Kidney (tissue), 14 donors: Measurements from ENCODE around the gene PLA2G2A. TPM values are rescaled to one million over a fixed set of nuclear protein-coding genes. Genes with fewer than 3 reads are reported as not detected.

Experiments used
- DNase-seq, 5 donors: peaks; one replicate each; pipeline ENCODE4 v3.0.0-alpha.2; 2013 to 2020
- FAIRE-seq: peaks from 2 replicates; lab custom pipeline; 2012; peaks lifted over from hg19 to GRCh38; lab: Jason Lieb, UNC
- H3K27ac ChIP-seq, 2 donors: one replicate each; pipeline ENCODE4 v1.7.0; 2013; ENCODE audit warnings: low read depth in 2 of 2, low read length in 2 of 2, inconsistent platforms in 1 of 2
- H3K27me3 ChIP-seq: one replicate; pipeline ENCODE4 v1.7.1; 2013; ENCODE audit warnings: low read length, inconsistent platforms; ENCODE audit not compliant: control insufficient read depth, insufficient read depth
- H3K36me3 ChIP-seq, 3 donors: one replicate each; pipeline versions ENCODE4 v1.7.0 to v1.7.1; 2013; ENCODE audit warnings: low read length in 3 of 3, control low read depth in 1 of 3, inconsistent platforms in 1 of 3; ENCODE audit not compliant: insufficient read depth in 3 of 3, control insufficient read depth in 2 of 3
- H3K4me1 ChIP-seq, 3 donors: one replicate each; pipeline versions ENCODE4 v1.7.0 to v1.7.1; 2013; ENCODE audit warnings: low read length in 3 of 3, inconsistent platforms in 1 of 3, low read depth in 1 of 3; ENCODE audit not compliant: control insufficient read depth in 2 of 3, insufficient read depth in 2 of 3
- H3K4me3 ChIP-seq, 3 donors: one replicate each; pipeline versions ENCODE4 v1.7.0 to v1.8.1; 2013; ENCODE audit warnings: low read length in 3 of 3, control low read depth in 1 of 3, inconsistent platforms in 1 of 3
- H3K9ac ChIP-seq, 3 donors: one replicate each; pipeline versions ENCODE4 v1.7.0 to v1.7.1; 2013; ENCODE audit warnings: low read length in 3 of 3, control low read depth in 1 of 3, inconsistent platforms in 1 of 3
- H3K9me3 ChIP-seq, 3 donors: one replicate each; pipeline versions ENCODE4 v1.7.0 to v1.7.1; 2013; ENCODE audit warnings: low read length in 3 of 3, control low read depth in 1 of 3, inconsistent platforms in 1 of 3; ENCODE audit not compliant: control insufficient read depth in 2 of 3, insufficient read depth in 1 of 3
- intact Hi-C: fragments of 100-400 bp; cut with DNase I; formaldehyde crosslinking; loops from one replicate; pipeline ENCODE4 v1.11.1; 2022
- polyA plus RNA-seq: library from polyadenylated mRNA; stranded (reverse); fragments of 350-450 nt; fragmentation: Illumina TruSeq; extraction: RNeasy Lipid Tissue Mini Kit (QIAGEN cat#74804); gene quantifications from one replicate; pipeline ENCODE4 v1.2.3, GENCODE V29; 2014; ENCODE audit warnings: low read depth, low replicate concordance; ENCODE audit not compliant: insufficient read depth
- total RNA-seq: library from RNA; stranded (reverse); fragmentation: NEBNext Ultra II Directional; extraction: Animal tissue kit (Norgen Biotek cat#: 25700); gene quantifications from one replicate; pipeline ENCODE4 v1.2.1, GENCODE V29; 2021
- TF ChIP-seq, protein P1 (sequence below): IDR thresholded peaks from 3 replicates; pipeline ENCODE4 v1.5.1; 2012; ENCODE audit warnings: mild to moderate bottlenecking, moderate library complexity, borderline replicate concordance; ENCODE audit not compliant: insufficient read depth; ENCODE audit errors: extremely low read depth
- donor health status: control.
- donor health status: control.
- donor health status: control.
- donor health status: control.
- donor health status: control.
- donor health status: DM: yes; HTN: yes; CAD: no.
- donor health status: Normal renal cell carcinoma (clear cell type).

Gene PLA2G2A
- total and polyA plus RNA-seq, 2 donors from 2014 or later: 0.52 to 0.63 TPM

- no peak for FAIRE-seq
- H3K27ac ChIP-seq: no peak overlapping the region
Observed at GRCh38 chr1:19926296-19927129, 52.9 kb downstream of the PLA2G2A start.

More at GRCh38 chr1:19926296-19927129, 52.9 kb downstream of the PLA2G2A start:
- intact Hi-C loops: no loop called here
- TF ChIP-seq, protein P1, sequence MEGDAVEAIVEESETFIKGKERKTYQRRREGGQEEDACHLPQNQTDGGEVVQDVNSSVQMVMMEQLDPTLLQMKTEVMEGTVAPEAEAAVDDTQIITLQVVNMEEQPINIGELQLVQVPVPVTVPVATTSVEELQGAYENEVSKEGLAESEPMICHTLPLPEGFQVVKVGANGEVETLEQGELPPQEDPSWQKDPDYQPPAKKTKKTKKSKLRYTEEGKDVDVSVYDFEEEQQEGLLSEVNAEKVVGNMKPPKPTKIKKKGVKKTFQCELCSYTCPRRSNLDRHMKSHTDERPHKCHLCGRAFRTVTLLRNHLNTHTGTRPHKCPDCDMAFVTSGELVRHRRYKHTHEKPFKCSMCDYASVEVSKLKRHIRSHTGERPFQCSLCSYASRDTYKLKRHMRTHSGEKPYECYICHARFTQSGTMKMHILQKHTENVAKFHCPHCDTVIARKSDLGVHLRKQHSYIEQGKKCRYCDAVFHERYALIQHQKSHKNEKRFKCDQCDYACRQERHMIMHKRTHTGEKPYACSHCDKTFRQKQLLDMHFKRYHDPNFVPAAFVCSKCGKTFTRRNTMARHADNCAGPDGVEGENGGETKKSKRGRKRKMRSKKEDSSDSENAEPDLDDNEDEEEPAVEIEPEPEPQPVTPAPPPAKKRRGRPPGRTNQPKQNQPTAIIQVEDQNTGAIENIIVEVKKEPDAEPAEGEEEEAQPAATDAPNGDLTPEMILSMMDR: no peak
- Histone ChIP-seq H3K9me3 (peaks cover 0 to 8% (median 0%) of the 10 kb centered on the region in 3 donors), H3K4me1 (no peaks in the 10 kb centered on the region), H3K4me3 (no peak overlapping the region), H3K36me3 (no peaks in the 10 kb centered on the region), H3K27me3 (no peaks in the 10 kb centered on the region), H3K9ac (no peak overlapping the region)
- no peak for DNase-seq

Other genes starting within 250 kb of the PLA2G2A start
- gene TMCO4, start 179.7 kb downstream of the PLA2G2A start, total RNA-seq: 36.5 TPM
- gene TMCO4, start 179.7 kb downstream of the PLA2G2A start, polyA plus RNA-seq: 35.0 TPM
- 2.7 TPM for gene RNF186, start 164.3 kb downstream of the PLA2G2A start, total RNA-seq
- 111 TPM for gene RNF186, start 164.3 kb downstream of the PLA2G2A start, polyA plus RNA-seq
- gene OTUD3, start 97.2 kb downstream of the PLA2G2A start, total RNA-seq: 12.9 TPM
- gene OTUD3, start 97.2 kb downstream of the PLA2G2A start, polyA plus RNA-seq: 2.5 TPM
- gene PLA2G2E, start 56.0 kb downstream of the PLA2G2A start, total RNA-seq: not detected
- not detected for gene PLA2G2E, start 56.0 kb downstream of the PLA2G2A start, polyA plus RNA-seq
- gene PLA2G5, start 90.6 kb upstream of the PLA2G2A start, total RNA-seq: 0.47 TPM
- 0.58 TPM for gene PLA2G5, start 90.6 kb upstream of the PLA2G2A start, polyA plus RNA-seq
- gene PLA2G2D, start 139.9 kb upstream of the PLA2G2A start, total RNA-seq: 1.1 TPM
- not detected for gene PLA2G2D, start 139.9 kb upstream of the PLA2G2A start, polyA plus RNA-seq
- gene PLA2G2F, start 159.7 kb upstream of the PLA2G2A start, total RNA-seq: not detected
- gene PLA2G2F, start 159.7 kb upstream of the PLA2G2A start, polyA plus RNA-seq: not detected
- gene UBXN10, start 206.5 kb upstream of the PLA2G2A start, total RNA-seq: 12.6 TPM
- 2.3 TPM for gene UBXN10, start 206.5 kb upstream of the PLA2G2A start, polyA plus RNA-seq
- 0.31 TPM for gene PLA2G2C, start 206.9 kb upstream of the PLA2G2A start, total RNA-seq
- not detected for gene PLA2G2C, start 206.9 kb upstream of the PLA2G2A start, polyA plus RNA-seq